AG09319 (cell line): ENCODE measurements around the gene SYAP1.
"Not testable (repeated sequence)": the region's sequence is repeated elsewhere in the genome, so short reads cannot be mapped to it uniquely, and the experiment has no call there.

ENCODE experiments used
- DNase-seq: peaks from one replicate; pipeline ENCODE4 v3.0.0-alpha.2; 2010; ENCODE audit warnings: low read depth; ENCODE audit errors: extremely low read depth
- CTCF ChIP-seq: IDR thresholded peaks from 2 replicates; pipeline ENCODE4 v1.5.1; 2011; ENCODE audit warnings: low read depth, mild to moderate bottlenecking, inconsistent platforms, low read length, moderate library complexity

The SYAP1 gene

GRCh38 chrX:16783452-16783851 lies 64.0 kb downstream of the SYAP1 start:
- no peak for TF ChIP-seq CTCF
- no peak for DNase-seq

GRCh38 chrX:16784440-16784839 lies 65.0 kb downstream of the SYAP1 start:
- not testable (repeated sequence) for DNase-seq

- no peak for DNase-seq
These were observed 66.1 kb downstream of the SYAP1 start for GRCh38 chrX:16785247-16786138.

GRCh38 chrX:16786139-16786790 lies 66.9 kb downstream of the SYAP1 start, which contains the start of gene TXLNG:
Gene TXLNG, plus strand, starts transcription at chrX:16786466. Its CDS starts 22 bp downstream, at chrX:16786488.
- TF ChIP-seq CTCF = no peak
- DNase-seq = peak; percentile 99

More at GRCh38 chrX:16785247-16786138, 66.1 kb downstream of the SYAP1 start:
- no peak for TF ChIP-seq CTCF

GRCh38 chrX:16786791-16787735 lies 67.7 kb downstream of the SYAP1 start:
- no peak for DNase-seq
- no peak for TF ChIP-seq CTCF

- DNase-seq = no peak
- no peak for TF ChIP-seq CTCF
These were observed 69.1 kb downstream of the SYAP1 start for GRCh38 chrX:16788477-16788876.

- no peak for TF ChIP-seq CTCF
- no peak for DNase-seq
These were observed 76.9 kb downstream of the SYAP1 start for GRCh38 chrX:16796298-16796697.
